GM21360 (cell line): ENCODE results near the gene ACTR3.
A peak's percentile ranks its signal among the peaks of the same experiment; 100 is the strongest.
"Not testable (repeated sequence)": the region's sequence is repeated elsewhere in the genome, so short reads cannot be mapped to it uniquely, and the experiment has no call there.

Source experiments
- ATAC-seq: cut with Tn5 transposase; IDR thresholded peaks from one replicate; pipeline ENCODE4 v1.9.1; 2021; ENCODE audit warnings: mild to moderate bottlenecking, moderate library complexity; ENCODE audit not compliant: unreplicated experiment

The ACTR3 gene

GRCh38 chr2:113889471-113890252 lies at the start of gene ACTR3:
ACTR3 (plus strand) TSS chr2:113890089; CDS start chr2:113890280, 191 bp downstream.
- peak; percentile 42 for ATAC-seq

GRCh38 chr2:113840518-113840917 lies 49.4 kb upstream of the ACTR3 start:
- no peak for ATAC-seq

GRCh38 chr2:113842919-113843736 lies 46.8 kb upstream of the ACTR3 start:
- ATAC-seq, result no peak

- ATAC-seq, result not testable (repeated sequence)
Observed at GRCh38 chr2:113843737-113844050, 46.2 kb upstream of the ACTR3 start.

- no peak for ATAC-seq
Observed at GRCh38 chr2:113845261-113845660, 44.6 kb upstream of the ACTR3 start.

- ATAC-seq, result not testable (repeated sequence)
Observed at GRCh38 chr2:113845796-113846195, 44.1 kb upstream of the ACTR3 start.

- ATAC-seq, result no peak
Observed at GRCh38 chr2:113846429-113846828, 43.5 kb upstream of the ACTR3 start.

GRCh38 chr2:113847144-113847543 lies 42.7 kb upstream of the ACTR3 start:
- ATAC-seq, result no peak

- no peak for ATAC-seq
Observed at GRCh38 chr2:113848758-113849415, 41.0 kb upstream of the ACTR3 start.

GRCh38 chr2:113850687-113851086 lies 39.2 kb upstream of the ACTR3 start:
- ATAC-seq, result no peak

GRCh38 chr2:113851640-113852039 lies 38.2 kb upstream of the ACTR3 start:
- no peak for ATAC-seq

- no peak for ATAC-seq
Observed at GRCh38 chr2:113854208-113854607, 35.7 kb upstream of the ACTR3 start.

GRCh38 chr2:113854970-113855740 lies 34.7 kb upstream of the ACTR3 start:
- no peak for ATAC-seq

- ATAC-seq, result no peak
Observed at GRCh38 chr2:113857464-113857863, 32.4 kb upstream of the ACTR3 start.

- no peak for ATAC-seq
Observed at GRCh38 chr2:113858764-113859163, 31.1 kb upstream of the ACTR3 start.

GRCh38 chr2:113861740-113862139 lies 28.1 kb upstream of the ACTR3 start:
- ATAC-seq, result no peak

- no peak for ATAC-seq
Observed at GRCh38 chr2:113863144-113863543, 26.7 kb upstream of the ACTR3 start.

GRCh38 chr2:113867571-113867970 lies 22.3 kb upstream of the ACTR3 start:
- no peak for ATAC-seq

- no peak for ATAC-seq
Observed at GRCh38 chr2:113869253-113869652, 20.6 kb upstream of the ACTR3 start.

GRCh38 chr2:113872201-113872600 lies 17.7 kb upstream of the ACTR3 start:
- ATAC-seq, result no peak

GRCh38 chr2:113873867-113874266 lies 16.0 kb upstream of the ACTR3 start:
- ATAC-seq, result no peak
